Stomach (tissue), 9 donors: Measurements from ENCODE around the gene PTER. TPM values are rescaled to one million over a fixed set of nuclear protein-coding genes. Genes with fewer than 3 reads are reported as not detected.

Source experiments
- DNase-seq, 2 donors: peaks; one replicate each; pipeline versions ENCODE4 v3.0.0 to v3.0.0-alpha.2; 2013 to 2019
- H3K27ac ChIP-seq, 5 donors: fragments of 200-600 bp in 4 of 5; sonication (generic) in 4 of 5; one replicate each; pipeline ENCODE4 v1.5.1; 2013 to 2019; ENCODE audit warnings: mild to moderate bottlenecking in 1 of 5, moderate library complexity in 1 of 5
- H3K27me3 ChIP-seq, 3 donors: fragments of 200-600 bp; sonication (generic); one replicate each; pipeline ENCODE4 v1.5.1; 2017 to 2019; ENCODE audit warnings: mixed run types in 1 of 3
- H3K36me3 ChIP-seq, 4 donors: fragments of 200-600 bp; sonication (generic); 1 replicate in 3 of 4; 2 replicates in 1 of 4; pipeline ENCODE4 v1.5.1; 2016 to 2019
- H3K4me1 ChIP-seq, 4 donors: fragments of 200-600 bp; sonication (generic); one replicate each; pipeline ENCODE4 v1.5.1; 2016 to 2019
- H3K4me3 ChIP-seq, 4 donors: fragments of 200-600 bp; sonication (generic) in 3 of 4; one replicate each; pipeline ENCODE4 v1.5.1; 2016 to 2019; ENCODE audit warnings: mild to moderate bottlenecking in 1 of 4
- H3K9me3 ChIP-seq, 4 donors: fragments of 200-600 bp; sonication (generic); one replicate each; pipeline ENCODE4 v1.5.1; 2016 to 2019
- CTCF ChIP-seq, 7 experiments: fragments of 450-650 bp in 4 of 7; fragments of 200-600 bp in 3 of 7; sonication (generic) in 3 of 7; IDR thresholded peaks; one replicate each; pipeline ENCODE4 v1.5.1; 2016 to 2019; ENCODE audit warnings: antibody characterized with exemption in 7 of 7, control low read depth in 2 of 7, mild to moderate bottlenecking in 1 of 7
- EP300 ChIP-seq: sonication (generic); formaldehyde crosslinking; IDR thresholded peaks from one replicate; pipeline ENCODE4 v1.6.1; 2017; ENCODE audit warnings: antibody characterized with exemption
- POLR2A ChIP-seq, 4 donors: fragments of 450-650 bp; IDR thresholded peaks; one replicate each; pipeline ENCODE4 v1.6.1; 2016; ENCODE audit warnings: antibody characterized with exemption in 4 of 4, control low read depth in 2 of 4, mild to moderate bottlenecking in 1 of 4, moderate library complexity in 1 of 4
- POLR2AphosphoS5 ChIP-seq, 3 donors: sonication (generic); formaldehyde crosslinking; IDR thresholded peaks; one replicate each; pipeline ENCODE4 v1.6.1; 2016; ENCODE audit warnings: antibody characterized with exemption in 3 of 3
- WGBS, 5 donors: extraction: QIAGEN DNeasy Blood & Tissue Kit in 3 of 5; methylation state at CpG; one replicate each; pipeline versions ENCODE4 v1.1.5 to v1.1.7; 2013 to 2018; 5-methylcytosine and 5-hydroxymethylcytosine counted together
- intact Hi-C: fragments of 100-400 bp; cut with DNase I; formaldehyde crosslinking; loops from one replicate; pipeline ENCODE4 v1.15.1; 2023; ENCODE audit warnings: low total_unique reads
- polyA plus RNA-seq, 3 donors: library from polyadenylated mRNA; stranded (reverse); fragments of 200-250 nt; gene quantifications; one replicate each; pipeline ENCODE4 v1.2.3, GENCODE V29; 2013
- total RNA-seq, 5 donors: library from RNA; depleted of rRNA; stranded (reverse); fragments of >200 nt; gene quantifications; one replicate each; pipeline versions ENCODE4 v1.1.0 to v1.2.3, GENCODE V29; 2014 to 2016
- donor health status: healthy with polysubstance abuse.
- donor health status: Bipolar disorder and iron deficiency.
- donor health status: healthy.

The PTER gene
- total and polyA plus RNA-seq, 8 donors, result 2.2 to 40.2 (median 17.3) TPM

- H3K4me1 ChIP-seq, result no peaks in the 10 kb centered on the region
- intact Hi-C loops, result no loop called here
Measured at GRCh38 chr10:16527452-16527851, 90.6 kb downstream of the PTER start.

DNA sequence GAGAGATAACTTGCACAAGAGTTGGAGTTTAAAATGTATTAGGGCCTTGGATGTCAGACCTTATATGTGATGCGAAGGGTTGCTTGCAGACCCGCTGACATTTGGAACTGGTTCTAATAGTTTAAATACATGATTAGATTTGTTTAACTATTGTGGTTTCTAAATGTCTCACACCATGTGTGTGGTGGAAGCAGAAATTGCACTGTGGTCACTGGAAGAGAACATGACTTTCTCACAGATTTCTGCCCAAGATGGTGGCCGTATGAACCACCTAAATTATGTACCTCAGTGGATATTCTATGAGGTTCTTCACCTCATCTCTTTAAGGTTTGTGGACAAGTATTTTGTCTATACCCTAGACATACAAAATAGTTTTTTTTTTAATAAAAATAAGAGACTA lies 93.0 kb downstream of the PTER start:
- H3K4me1 ChIP-seq, result no peaks in the 10 kb centered on the region
- no peak for DNase-seq
- intact Hi-C loops, result no loop called here
- H3K36me3 ChIP-seq, result no peaks in the 10 kb centered on the region
- 57 to 73% (median 61%) methylated on average over 3 of the region's 3 CpGs for WGBS, 5 donors
- no peaks in the 10 kb centered on the region for H3K9me3 ChIP-seq
- no peak overlapping the region for H3K4me3 ChIP-seq
- no peak for TF ChIP-seq CTCF (IDR thresholded peaks at IDR 0.05)
- H3K27me3 ChIP-seq, result no peaks in the 10 kb centered on the region
- H3K27ac ChIP-seq, result no peak overlapping the region

More at GRCh38 chr10:16527452-16527851, 90.6 kb downstream of the PTER start:
- 66 to 81% (median 72%) methylated on average over 4 of the region's 4 CpGs for WGBS, 5 donors
- H3K27ac ChIP-seq, result no peak overlapping the region
- H3K27me3 ChIP-seq, result peaks cover 0 to 12% (median 0%) of the 10 kb centered on the region in 3 donors
- no peaks in the 10 kb centered on the region for H3K36me3 ChIP-seq
- no peak for TF ChIP-seq POLR2A (IDR thresholded peaks at IDR 0.05)
- no peak overlapping the region for H3K4me3 ChIP-seq
- no peak for DNase-seq
- H3K9me3 ChIP-seq, result no peaks in the 10 kb centered on the region

DNA sequence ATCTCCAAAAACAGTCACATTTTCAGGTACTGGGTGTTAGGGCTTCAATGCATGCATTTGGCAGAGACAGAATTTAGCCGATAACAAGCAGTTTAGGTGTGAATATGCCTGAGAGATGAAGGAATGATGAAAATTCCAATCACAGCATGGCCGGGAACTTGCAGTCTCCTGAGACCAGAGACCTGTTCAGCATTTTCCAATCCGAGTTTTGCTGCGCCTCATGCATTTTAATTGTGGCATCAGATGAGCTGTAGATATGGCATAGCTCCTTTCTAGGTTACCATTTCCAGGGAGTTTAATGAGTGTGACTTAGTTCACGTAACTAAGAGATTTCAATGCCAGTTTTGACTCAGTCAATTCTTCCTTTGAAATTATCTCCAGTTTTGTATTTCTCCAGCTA lies 99.3 kb downstream of the PTER start:
- intact Hi-C loops, result no loop called here
- no peaks in the 10 kb centered on the region for H3K9me3 ChIP-seq
- H3K27me3 ChIP-seq, result no peaks in the 10 kb centered on the region
- H3K27ac ChIP-seq, result no peak overlapping the region
- TF ChIP-seq EP300 (no peak), POLR2A (IDR thresholded peaks at IDR 0.05) (no peak), CTCF (IDR thresholded peaks at IDR 0.05) (no peak), POLR2AphosphoS5 (IDR thresholded peaks at IDR 0.05) (no peak)
- H3K4me1 ChIP-seq, result no peaks in the 10 kb centered on the region
- H3K4me3 ChIP-seq, result no peak overlapping the region
- H3K36me3 ChIP-seq, result no peaks in the 10 kb centered on the region
- WGBS, 5 donors, result 86 to 94% (median 92%) methylated on average over 5 of the region's 5 CpGs
- DNase-seq, result no peak

- intact Hi-C loops, result loop anchor here (10.0 kb wide), 1 partner anchor 639 kb away; no protein-coding TSS in a partner anchor
- TF ChIP-seq POLR2AphosphoS5 (IDR thresholded peaks at IDR 0.05) (no peak), POLR2A (IDR thresholded peaks at IDR 0.05) (no peak), CTCF (IDR thresholded peaks at IDR 0.05) (no peak), EP300 (no peak)
- Histone ChIP-seq H3K27me3 (no peaks in the 10 kb centered on the region), H3K4me3 (no peak overlapping the region), H3K36me3 (no peaks in the 10 kb centered on the region), H3K9me3 (no peaks in the 10 kb centered on the region), H3K27ac (no peak overlapping the region), H3K4me1 (peaks cover 0 to 7% (median 0%) of the 10 kb centered on the region in 4 donors)
- WGBS, 5 donors, result 30 to 59% (median 52%) methylated on average over 3 of the region's 3 CpGs
- no peak for DNase-seq
Measured at GRCh38 chr10:16544099-16544498, 107.3 kb downstream of the PTER start.

DNA sequence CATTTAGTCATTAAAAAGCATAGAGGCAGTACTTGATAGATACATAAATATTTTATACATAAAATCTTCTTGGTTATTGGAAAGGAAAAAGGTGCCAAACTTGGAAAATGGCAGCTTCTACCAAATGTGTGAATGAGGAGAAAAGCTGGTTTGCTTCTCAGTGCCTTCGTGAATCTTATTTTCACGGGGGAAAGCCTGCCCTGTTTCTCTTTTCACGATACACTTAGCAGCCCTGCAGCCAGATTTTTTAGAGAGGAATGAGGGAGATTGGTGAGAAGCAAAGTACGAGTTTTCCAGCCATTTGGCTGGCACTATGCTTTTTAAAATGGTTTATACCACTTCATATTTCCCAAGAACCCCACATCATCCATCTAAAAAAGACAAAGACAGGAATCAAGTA lies 107.8 kb downstream of the PTER start:
- H3K4me3 ChIP-seq, result no peak overlapping the region
- no peaks in the 10 kb centered on the region for H3K9me3 ChIP-seq
- 80 to 84% (median 82%) methylated on average over 4 of the region's 4 CpGs for WGBS, 5 donors
- peaks cover 0 to 7% (median 0%) of the 10 kb centered on the region in 4 donors for H3K4me1 ChIP-seq
- H3K27ac ChIP-seq, result no peak overlapping the region
- H3K36me3 ChIP-seq, result no peaks in the 10 kb centered on the region
- no peaks in the 10 kb centered on the region for H3K27me3 ChIP-seq
- no peak for TF ChIP-seq CTCF (IDR thresholded peaks at IDR 0.05)
- TF ChIP-seq POLR2AphosphoS5 (IDR thresholded peaks at IDR 0.05), result no peak
- TF ChIP-seq EP300, result no peak
- no peak for TF ChIP-seq POLR2A (IDR thresholded peaks at IDR 0.05)
- intact Hi-C loops, result loop anchor here (10.0 kb wide), 1 partner anchor 640 kb away; no protein-coding TSS in a partner anchor
- DNase-seq, result no peak
